GM18517 (cell line): ENCODE results near the gene CAMK2N1.
"Not testable (repeated sequence)": the region's sequence is repeated elsewhere in the genome, so short reads cannot be mapped to it uniquely, and the experiment has no call there.

Experiments
- ATAC-seq: cut with Tn5 transposase; IDR thresholded peaks from one replicate; pipeline ENCODE4 v1.9.1; 2021; ENCODE audit warnings: mild to moderate bottlenecking, moderate library complexity; ENCODE audit not compliant: unreplicated experiment

Gene CAMK2N1

DNA sequence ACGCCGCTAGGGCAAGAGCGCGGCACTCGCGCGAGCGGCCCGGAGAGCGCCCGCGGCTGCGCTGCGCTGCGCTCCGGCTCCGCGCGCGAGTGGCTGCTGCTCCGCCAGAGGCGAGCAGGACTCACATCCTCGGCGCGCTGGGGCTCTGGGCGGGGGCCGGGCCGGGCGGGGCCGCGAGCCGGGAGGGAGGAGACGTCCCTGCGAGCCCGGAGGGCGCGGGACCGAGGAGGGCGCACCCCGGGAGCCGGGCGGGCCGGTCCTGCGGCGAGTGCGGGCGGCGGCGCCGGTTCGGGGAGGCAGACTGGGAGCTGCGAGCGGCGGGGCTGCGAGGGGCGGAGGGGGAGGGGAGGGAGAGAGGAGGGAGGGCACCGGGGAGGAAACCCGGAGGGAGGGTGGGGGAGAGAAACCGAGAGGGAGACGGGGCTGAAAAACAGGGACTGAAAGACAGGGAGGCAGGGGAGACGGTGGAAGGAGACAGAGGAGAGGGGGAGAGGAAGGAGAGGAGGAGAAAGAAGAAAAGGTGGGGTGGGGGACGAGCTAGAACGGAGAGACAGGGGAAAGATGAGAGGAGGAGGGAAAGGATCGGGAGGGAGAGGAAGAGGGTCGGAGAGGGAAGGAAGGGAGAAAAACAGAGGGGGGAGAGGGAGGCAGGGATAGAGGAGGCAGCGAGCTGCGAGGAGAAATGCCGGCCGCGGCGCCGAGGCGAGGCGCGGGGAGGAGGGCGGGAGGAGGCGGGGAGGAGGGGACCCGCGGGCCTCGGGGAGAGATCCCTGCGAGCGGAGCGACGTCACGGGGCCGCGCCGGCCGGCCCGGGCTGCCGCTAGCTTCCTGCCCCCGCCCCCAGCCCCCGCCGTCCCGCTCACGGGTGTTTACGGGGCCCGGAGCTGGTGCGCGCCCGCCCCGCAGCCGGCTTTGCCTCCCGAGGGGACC lies at the start of gene CAMK2N1:
Gene CAMK2N1, minus strand, starts transcription at position 684 of the 930 bp plus-strand sequence. CDS start 831 bp downstream, outside the sequence.
- ATAC-seq: no peak

DNA sequence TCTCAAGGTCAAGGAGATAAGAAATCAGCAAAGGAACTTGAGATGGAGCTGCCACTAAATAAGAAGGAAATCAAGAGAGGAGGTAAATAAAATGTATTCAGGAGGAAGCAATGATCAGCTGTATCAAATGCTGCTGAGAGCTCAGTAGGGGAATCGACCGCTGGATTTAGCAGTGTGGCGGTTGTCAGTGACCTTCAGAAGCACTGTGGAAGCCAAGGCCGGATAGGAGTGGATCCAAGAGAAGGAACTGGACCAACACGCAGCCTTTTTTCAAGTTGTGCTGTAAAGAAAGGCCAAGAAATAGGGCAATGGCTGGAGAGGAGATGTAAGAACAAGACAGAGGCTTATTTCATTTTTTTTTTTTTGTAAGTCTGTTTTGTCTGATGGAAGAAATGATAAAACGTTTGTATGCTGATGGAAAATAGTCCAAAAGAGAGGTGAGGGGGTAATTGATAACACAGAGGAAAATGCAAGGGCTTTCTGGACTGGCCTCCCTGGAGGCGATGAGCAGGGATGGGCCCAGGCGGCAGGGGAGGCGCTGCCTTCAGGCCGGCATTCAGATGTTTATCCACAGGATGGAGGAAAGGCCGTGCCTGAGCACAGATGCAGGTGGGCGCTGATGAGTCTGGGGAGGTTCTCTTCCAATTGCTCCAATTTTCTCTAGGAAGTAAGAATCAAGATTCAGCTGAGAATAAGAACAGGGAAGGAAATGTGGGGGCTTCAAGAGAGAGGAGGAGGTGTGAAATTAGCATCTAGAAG lies 48.8 kb upstream of the CAMK2N1 start:
- ATAC-seq: no peak

DNA sequence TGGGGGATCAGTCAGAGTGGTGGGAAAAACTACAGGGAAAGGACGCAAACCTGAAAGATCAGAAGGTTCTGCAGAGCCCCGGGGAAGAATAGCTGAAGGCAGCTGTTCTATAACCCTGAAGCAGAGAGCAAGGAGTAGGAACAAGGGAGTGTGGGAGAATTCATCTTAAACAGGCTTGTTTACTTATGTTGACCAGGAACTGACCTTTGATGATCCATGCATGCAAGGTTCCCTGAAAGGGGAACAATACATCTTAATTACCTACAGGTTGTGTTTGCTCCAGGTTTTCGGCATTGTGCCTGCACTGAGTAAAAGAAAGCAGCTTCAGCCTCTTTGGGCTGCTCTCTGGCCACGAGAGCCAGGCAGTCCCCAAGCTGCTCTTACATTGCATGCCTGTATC lies 47.6 kb upstream of the CAMK2N1 start:
- ATAC-seq: no peak

DNA sequence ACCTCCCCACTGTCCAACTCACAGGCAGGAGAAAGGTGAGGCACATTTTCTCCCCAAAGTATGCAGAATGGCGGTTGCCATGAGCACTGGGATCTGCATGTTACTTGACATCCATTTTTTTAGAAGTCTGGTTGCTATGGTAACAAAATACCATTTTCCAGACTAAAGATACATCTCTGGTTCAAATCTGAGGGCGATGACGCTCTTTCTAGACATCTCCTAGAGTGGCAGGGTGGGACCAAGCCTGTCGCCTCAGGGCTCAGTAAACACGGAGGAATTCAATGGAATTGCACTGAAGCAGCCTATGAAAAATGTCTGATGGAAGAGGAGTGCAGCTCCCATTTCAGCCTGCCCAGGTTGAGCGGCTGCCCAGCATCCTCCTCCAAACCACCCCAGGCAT lies 44.9 kb upstream of the CAMK2N1 start:
- ATAC-seq: no peak

DNA sequence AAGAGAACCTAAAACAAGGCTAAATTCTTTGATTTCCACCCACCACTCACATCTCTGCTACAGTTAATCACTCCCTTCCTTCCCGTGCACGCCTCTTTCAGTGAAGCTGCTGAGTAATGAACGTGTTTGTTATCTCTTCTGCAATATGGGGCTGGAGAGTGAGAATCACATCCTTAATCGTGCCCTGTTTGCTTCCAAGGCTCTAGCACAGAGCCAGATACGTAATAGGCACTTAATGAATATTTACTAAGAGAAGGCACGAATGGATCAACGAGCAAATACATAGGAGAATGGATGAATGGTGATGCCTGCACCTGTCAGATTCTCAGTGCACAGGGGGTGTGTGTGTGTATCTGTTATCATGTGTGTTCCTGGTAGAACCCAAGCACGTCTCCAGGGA lies 44.3 kb upstream of the CAMK2N1 start:
- ATAC-seq: no peak

DNA sequence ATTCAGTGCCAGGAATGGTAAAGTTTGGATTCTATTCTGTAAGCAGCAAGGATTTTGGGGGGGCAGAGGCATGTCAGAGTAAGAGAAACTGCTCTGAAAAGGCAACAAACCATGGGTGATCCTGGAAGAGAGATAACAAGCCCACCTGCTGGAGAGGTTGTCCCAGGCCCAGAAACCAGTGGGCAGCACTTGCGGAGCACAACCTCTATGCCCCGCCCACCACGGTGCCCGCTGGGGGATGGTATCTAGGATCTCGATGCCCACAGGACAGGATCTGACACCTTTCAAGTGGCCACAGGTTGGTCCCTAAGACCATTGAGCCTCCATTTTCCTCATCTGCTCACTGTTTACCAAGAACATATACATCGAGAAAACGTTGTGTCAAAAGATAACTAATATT lies 42.2 kb upstream of the CAMK2N1 start:
- no peak for ATAC-seq

DNA sequence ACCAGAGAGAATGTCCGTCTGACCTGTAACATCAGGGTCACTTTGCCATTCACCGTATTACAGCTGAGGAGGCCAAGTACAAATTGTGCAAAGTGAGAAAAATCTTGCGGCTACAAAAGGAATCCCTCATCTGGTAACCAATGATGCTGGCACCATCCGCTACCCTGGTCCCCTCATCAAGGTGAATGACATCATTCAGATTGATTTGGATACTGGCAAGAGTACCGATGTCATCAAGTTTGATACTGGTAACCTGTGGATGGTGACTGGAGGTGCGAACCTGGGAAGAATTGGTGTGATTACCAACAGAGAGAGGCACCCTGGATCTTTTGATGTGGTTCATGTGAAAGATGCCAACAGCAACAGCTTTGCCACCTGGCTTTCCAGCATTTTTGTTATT lies 40.3 kb upstream of the CAMK2N1 start:
- ATAC-seq: no peak

DNA sequence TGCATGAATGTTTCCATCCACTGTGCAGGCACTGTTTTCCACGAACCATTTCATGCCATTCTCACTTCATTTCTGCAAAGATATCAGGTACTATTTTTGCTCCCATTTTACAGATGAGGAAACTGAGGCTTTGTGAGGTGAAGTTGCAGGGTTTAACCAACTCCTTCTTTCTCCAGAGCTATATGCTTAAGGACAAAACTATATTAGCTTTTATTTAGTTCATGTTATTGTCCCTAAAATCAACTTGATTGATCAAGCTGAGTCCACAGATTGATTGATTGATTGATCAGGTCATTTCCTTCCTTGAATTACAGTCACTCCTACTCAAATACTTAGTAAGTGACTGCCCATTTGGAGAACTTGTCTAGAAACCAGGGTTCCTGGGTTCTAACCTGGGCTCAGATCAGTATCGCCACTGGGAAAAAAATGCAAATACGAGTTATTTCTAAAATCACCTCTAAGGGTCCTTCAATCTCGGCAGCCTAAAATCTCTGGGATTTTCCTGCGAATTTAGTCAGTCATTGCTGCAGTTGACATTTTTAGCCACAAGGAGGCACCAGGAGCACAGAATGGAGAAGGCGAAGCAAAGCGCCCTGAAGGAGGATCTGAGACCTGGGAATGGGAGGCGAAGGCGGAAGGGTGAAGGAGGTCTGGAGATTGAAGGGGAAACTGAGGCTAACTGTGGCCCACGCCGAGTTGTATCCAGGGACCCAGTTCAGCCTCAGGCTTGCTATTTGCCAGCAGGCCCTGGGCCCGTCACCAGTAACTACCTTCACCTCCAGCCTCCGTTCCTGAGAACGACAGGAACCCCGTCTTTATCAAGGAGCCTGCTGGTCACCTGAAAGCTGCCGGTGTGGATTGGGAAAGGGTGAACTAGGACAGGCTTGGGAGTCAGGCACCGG lies 36.2 kb upstream of the CAMK2N1 start:
- ATAC-seq: no peak

DNA sequence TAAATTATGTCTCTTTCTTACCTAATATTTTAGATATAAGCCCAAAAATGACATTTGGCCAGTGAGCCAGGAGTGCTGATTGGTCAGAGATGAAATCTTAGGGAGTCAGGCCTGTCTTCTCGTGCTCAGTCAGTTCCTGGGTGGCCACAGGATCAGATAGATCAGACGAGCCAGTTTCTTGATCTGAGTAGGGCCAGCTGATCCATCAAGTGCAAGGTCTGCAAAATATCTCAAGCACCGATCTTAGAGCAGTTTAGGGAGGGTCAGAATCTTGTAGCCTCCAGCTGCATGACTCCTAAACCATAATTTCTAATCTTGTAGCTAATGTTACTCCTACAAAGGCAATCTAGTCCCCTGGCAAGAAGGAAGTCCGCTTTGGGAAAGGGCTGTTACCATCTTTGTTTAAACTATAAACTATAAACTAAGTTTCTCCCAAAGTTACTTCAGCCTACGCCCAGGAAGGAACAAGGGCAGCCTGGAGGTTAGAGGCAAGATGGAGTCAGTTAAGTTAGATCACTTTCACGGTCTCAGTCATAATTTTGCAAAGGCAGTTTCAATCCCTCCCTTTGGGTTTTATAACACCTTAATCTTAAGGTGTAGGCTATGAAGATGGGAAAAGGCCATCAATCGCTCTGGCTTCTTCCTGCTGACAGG lies 33.7 kb upstream of the CAMK2N1 start:
- not testable (repeated sequence) for ATAC-seq

DNA sequence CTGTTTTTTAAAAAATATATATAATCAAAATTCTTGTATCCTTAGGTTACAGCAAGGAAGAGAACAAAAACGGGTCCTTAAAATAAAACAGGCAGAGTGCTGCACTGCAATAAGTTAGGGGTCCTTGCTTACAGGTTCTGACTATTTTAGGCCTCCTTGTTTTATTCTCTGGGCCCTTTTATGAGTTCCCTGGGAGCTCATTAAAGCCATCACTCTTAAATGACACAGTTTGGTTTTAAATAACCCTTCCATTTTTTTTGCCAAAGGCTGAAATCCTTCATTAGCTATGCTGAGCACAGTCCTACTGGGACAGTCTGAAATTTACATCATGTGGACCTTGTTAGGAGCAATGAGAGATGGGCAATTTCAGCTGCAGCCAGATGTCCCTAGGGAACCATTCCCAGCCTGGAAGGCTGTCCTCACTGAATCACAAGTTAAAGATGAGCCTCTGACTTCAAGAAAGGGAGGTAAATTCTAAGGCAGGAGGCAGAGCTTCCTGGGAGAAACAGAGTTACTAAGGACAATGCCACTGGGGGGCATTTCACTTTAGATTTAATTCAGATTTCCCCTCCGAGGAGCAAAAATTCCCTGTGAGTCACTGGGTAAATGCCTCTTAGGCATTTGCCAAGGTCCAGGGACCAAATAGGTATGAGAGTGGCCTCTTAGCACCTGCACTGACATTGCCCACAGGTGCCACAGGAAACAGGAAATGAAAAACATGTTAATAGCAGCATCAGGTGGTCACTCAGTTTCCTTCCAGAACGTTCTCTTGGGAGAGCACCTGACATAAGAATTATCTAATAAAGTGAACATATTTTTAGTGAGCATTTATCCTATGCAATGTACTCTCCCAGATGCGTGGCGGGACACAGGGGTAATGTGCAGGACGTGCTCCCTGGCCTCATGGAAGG lies 25.8 kb upstream of the CAMK2N1 start:
- ATAC-seq: no peak

DNA sequence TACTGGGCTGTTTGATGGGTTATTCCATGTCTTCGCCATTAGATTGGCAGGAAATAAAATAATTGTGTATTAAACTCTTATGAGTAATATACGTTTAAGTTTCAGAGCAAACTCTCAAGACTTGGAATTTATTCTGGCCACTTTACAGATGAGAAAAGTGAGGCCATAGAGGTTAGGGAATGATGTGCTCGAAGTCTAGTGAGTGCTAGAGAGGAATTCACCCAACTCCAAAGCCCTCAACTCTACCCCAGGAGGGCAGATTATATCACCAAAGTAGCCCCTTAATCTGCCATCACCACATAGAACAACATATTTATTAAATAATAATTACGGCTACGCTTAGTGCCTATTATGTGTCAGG lies 22.4 kb upstream of the CAMK2N1 start:
- no peak for ATAC-seq

DNA sequence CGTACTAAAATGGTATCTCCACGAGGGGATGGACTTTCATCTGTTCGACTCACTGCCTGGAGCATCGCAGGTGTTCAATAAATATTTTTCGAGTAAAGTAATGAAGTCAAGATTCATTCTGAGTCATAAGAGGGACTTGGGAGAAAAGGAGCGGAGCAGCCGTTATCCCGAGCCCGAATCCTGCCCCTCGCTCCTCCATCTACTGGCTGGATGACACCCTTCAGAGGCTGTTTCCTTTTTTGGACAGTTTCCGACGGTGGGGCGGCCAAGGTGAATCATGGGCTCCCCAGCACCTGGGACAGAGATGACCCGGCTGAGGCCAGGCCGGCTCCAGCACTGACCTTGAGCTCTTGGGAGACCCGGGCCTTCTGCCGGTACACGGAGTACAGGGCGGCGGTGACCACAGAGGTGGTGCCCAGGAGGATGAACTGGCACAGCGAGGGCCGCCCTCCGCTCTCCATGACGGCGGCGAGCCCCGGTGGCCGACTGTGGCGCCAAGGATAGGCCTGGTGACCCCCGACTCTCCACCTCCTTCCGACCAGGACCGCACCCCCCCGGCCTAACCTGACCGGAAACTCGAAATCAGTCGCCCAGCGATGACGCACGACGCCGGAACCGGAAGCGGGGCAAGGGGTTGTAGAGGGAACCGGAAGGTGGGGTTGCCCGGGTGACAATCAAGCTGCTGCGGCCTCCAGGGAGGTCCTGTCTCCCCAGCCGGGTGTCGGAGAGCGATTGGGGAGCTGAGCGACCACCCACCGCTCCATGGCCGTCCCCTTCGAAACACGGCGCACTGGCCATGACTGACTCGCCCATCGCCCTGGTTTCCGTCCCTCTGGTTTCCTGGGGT lies 21.8 kb upstream of the CAMK2N1 start, which contains the start of gene MUL1:
Gene MUL1, minus strand, starts transcription at position 588 of the 847 bp plus-strand sequence. Its CDS starts 127 bp downstream, at position 461.
- peak; percentile 75 for ATAC-seq

DNA sequence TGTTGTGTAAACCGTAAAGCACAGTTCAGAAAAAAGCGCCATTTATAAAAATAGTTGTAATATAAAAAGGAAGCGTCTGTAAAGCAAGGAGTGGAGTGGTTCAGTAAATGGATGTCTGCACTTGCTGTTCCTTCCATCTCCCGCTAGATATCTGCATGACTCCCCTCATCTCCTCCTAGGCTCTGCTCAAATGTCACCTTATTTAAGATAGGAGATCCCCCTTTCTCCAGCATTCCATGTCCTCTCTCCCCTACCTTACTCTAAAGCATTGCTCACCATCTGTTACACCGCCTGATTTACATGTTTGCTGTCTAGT lies 21.2 kb upstream of the CAMK2N1 start:
- no peak for ATAC-seq

DNA sequence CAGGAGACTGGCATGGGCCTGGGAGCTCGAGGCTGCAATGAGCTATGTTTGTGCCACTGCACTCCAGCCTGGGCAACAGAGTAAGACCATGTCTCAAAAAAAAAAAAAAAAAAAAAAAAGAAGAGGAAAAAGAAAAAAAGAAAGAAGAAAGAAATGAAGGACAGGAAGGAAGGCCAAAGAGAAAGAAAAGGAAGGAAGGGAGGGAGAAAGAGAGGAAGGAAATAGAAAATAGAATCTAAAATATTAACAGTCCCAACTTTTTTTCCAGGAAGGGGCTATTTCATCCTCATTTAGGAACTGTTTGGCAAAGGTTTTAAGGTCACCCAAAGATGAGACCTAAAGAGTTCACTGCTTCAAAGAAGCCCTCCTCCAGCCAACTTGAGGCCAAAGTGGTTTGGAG lies 19.5 kb upstream of the CAMK2N1 start:
- ATAC-seq: no peak

DNA sequence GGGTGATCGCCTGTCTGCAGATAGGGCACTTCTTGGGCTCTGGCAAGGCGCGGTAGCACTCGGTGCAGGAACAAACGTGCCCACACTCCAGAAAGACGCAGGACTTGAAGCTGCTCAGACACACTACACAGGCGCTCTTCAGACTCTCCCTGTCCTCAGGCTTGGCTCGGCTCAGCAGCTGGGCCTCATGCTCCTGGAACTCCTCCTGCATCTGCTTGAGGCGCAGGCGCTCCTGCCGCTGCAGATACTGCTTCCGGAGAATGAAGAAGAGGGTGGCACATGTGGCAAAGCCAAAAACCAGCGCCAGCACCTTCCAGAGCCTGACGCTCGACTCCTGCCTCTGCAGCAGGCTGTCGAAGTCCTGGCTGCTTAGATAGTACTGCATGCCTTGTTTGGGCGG lies 14.7 kb upstream of the CAMK2N1 start:
- ATAC-seq: no peak

DNA sequence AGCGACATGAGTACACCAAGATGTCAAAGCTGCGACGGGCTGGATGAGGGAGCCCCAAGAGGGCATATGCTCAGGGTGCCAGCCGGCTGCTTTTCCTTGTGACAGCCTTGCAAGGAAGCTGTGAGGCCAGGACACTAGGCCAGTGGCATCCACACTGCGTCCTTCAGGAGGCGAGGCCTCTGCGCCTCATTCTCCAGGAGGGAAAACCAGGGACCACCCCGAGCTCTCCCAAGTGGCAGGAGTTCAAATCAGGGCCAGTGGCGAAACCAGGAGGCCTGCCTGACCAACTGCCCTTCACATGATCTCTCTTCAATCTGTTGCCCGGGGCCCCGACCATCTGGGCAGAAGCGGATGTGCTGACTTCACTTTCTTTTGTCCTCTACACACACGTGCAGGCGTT lies 13.7 kb upstream of the CAMK2N1 start:
- no peak for ATAC-seq

DNA sequence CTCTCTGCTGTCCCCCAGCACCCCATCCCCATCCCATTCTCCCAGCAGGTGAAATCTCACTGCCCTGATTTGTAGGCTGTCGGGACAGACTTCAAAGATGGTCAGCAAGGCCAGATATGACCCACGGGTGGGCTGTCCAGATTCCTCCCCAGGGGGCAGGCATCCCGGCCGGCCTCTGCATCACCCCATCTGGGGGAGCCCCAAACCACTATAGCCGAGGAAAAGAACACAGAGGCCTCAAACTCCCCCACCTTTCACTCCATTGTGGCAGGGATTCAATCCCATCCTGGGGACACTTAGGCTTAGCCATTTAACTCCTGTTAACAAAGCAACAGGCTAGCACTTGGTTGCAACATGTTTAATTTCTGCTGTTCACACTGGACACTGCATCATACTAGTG lies 13.1 kb upstream of the CAMK2N1 start:
- no peak for ATAC-seq

DNA sequence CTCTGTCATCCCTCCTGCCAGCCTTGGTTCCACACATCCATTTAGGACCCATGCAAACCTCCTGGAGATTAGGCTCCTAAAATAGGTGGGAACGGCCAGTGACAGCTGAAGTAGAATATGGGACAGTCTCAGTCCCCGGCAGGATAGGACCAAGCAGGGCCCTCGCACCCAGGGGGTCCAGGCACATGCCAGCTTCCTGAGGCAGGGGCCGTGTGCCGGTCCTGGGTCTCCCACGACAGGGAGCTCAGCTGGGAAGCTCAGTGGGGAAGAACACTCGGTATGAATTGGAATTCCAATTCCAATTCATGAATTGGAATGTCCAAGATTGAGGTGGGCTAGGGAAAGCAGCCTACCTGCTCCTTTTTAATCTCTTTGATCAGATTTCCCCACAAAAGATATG lies 12.1 kb upstream of the CAMK2N1 start:
- ATAC-seq: no peak

DNA sequence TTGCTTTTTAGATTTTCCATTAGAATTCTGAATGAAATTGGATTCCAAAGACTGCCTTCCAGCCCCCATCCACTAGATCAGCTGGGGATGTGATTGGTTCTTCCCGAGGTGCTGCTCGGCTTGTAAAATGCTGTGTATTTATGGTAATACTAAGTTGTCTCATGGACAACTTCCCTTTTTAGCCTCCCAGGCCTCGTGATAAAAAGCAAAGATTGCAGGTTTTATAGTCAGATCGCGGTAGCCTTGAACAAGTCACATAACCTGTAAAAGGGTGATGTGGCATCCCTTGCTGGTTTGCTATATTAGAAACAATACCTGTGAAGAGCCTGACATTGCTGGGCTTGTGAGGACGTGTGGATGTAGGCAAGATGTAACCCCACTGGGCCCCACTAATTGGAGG lies 11.5 kb upstream of the CAMK2N1 start:
- ATAC-seq: no peak
